LoVo (cell line): ENCODE results near the gene JPT2.

Source experiments
- DNase-seq: peaks from one replicate; pipeline ENCODE4 v3.0.0-alpha.2; 2016; ENCODE audit warnings: low spot score

The JPT2 gene

GRCh38 chr16:1677942-1678499 lies at the start of gene JPT2:
Gene JPT2, plus strand, starts transcription at chr16:1678279. Its CDS starts 34 bp downstream, at chr16:1678313.
- peak; percentile 97 for DNase-seq

GRCh38 chr16:1630450-1631213 lies 47.4 kb upstream of the JPT2 start:
- DNase-seq, result no peak

GRCh38 chr16:1631230-1631629 lies 46.8 kb upstream of the JPT2 start:
- DNase-seq, result no peak

DNA sequence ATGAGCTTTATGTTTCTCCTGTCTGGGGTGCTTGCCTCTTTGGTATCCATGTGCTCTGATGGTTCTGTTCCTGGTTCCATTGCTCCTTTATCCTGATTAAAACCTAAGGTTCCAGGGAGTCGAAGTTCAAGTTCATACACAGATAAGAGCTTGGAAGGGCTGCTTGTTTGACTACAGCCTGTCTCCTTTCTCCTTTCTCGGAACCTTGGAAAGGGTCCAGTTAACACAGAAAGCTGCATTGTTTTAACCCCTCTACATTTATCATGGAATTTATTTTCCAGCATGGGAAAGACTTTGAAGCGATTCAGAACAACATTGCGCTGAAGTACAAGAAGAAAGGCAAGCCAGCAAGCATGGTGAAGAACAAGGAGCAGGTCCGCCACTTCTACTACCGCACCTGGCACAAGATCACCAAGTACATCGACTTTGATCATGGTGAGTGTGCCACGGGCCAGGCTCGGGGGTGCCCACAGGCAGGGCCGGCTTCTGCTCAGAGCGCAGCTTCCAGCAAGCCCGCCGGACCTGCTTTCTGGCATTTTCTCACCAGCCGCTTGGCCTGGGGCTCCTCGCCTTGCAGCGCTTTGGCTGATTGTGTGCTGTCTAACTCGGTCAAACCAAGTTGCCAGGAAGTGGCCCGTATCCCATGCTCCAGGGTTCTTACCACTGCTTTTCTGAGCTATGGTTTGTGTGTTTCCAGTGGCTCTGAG lies 46.0 kb upstream of the JPT2 start:
- DNase-seq, result no peak

DNA sequence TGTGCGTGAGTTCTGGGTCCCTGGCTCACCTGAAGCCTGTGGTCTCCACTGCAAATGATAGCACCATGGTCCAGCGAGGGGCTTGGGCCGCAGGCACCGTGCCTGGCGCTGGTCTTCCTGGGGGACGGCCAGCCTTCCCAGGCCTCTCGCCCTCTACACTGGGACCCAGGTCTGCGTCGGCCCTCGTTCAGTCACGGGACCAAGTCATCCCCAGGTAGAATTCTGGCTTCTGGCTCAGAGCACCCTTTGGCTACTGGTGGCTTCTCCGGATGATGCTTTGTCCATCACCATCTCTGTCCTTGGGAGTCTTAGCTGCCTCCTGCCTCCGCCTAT lies 45.5 kb upstream of the JPT2 start:
- no peak for DNase-seq

DNA sequence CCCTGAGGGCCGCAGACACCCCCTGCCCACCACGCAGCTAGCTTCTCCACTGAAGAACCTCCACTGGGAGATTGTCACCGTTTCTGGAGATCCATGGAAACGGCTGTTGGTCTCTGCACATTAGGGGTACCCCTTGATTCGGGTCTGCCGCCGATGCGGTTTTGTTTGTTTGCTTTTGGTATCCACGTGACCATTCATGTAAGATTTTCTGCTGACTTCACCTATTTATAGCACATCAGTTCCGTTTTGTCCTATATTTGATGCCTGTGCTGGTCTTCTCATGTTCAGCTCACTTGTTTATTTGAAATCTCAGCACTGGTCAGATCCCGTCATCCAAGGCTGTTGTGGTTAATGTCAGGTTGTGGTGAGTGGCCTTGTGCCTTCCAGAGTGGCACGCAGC lies 44.8 kb upstream of the JPT2 start:
- DNase-seq, result no peak

DNA sequence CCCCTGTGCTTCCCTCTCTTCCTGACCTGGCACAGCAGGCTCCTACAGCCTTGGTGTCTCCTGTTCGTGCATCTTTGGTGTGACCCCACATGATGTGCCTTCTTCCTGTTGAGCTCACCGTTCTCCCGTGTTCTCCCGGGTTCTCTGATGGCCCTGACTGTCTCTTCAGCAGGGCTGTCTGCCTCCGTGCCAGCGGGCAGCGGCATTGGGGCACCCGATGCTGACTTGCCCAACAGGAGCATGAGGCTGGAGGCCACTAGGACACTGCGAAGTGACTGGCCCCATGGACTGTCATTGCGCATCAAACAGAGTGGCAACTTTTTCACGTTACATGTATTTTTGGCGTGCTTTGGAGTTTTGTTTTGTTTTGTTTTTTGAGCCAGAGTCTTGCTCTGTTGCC lies 43.5 kb upstream of the JPT2 start:
- no peak for DNase-seq

GRCh38 chr16:1635070-1635469 lies 43.0 kb upstream of the JPT2 start:
- DNase-seq, result no peak

DNA sequence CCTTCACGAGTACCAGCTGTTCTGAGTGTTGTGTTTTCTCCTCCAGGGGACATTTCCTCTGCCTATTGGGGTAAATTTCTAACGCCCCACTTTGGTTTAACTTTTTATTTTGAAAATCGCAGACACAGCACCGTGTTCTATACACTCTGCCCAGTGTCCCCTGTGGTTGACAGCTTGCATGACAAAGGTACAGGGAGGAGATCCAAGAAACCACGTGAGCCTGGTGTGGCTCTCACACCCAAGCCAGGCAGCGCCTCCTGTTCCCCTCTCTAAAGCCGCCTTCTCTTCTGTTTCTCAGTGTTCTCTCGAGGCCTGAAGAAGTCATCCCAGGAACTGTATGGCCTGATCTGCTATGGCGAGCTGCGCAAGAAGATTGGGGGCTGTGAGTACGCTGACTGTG lies 40.6 kb upstream of the JPT2 start:
- no peak for DNase-seq

- DNase-seq, result no peak
Measured at GRCh38 chr16:1638757-1639156, 39.3 kb upstream of the JPT2 start.

DNA sequence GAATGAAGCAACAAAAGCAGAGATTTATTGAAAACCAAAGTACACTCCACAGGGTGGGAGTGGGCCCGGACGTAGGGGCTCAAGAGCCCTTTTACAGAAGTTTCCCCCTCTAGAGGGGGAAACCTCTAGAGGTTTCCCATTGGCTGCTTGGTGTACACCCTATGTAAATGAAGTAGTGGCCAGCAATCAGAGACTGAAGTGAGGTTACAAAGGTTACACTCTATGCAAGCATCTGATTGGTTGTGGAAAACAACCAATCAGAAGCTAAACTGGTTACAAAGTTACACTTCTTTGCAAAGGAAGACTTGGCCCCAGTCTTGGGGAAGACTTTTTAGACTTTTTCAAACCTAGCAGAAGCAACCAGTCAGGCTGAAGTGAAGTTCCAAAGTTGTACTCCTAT lies 38.8 kb upstream of the JPT2 start:
- no peak for DNase-seq

DNA sequence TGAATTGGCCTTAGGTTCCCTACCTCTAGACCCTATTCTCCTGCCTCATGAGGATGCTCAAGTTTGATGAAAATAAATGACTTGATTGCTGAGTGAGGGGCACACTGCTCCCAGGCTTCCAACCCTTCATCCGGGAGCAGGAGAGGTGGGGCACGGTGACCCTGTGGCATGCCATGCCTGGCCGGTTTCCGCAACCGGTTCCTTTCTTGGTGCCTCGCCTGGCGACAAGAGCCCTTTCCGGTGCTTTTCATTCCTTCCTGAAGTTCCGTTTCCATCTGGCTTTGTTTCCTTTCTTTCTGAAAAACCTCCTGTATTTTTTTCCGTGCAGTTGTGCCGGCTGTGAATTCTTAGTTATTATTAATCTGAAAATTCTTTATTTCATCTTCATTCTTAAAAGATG lies 38.2 kb upstream of the JPT2 start:
- DNase-seq, result no peak

GRCh38 chr16:1640261-1640941 lies 37.7 kb upstream of the JPT2 start:
- no peak for DNase-seq

- no peak for DNase-seq
Measured at GRCh38 chr16:1641261-1641660, 36.8 kb upstream of the JPT2 start.

DNA sequence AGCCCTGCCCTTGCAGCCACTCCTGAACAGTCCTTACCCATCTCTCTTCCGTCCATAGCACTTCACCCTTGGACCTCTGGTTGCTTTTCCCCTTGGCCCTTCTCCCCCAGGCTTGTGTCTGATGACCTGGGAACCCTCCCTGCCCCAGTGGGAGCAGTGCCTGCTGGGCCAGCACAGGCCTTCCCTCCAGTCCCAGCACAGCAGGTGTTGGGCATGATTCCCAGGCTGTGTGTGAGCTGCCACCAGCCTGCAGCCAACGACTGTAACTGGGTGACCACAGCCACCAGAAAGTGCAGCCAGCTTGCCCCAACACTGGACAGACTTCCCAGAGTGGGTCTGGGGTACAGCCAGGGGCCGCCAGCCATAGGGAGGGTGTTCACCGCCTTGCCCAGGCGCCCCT lies 35.9 kb upstream of the JPT2 start:
- no peak for DNase-seq

GRCh38 chr16:1642753-1643152 lies 35.3 kb upstream of the JPT2 start:
- no peak for DNase-seq

DNA sequence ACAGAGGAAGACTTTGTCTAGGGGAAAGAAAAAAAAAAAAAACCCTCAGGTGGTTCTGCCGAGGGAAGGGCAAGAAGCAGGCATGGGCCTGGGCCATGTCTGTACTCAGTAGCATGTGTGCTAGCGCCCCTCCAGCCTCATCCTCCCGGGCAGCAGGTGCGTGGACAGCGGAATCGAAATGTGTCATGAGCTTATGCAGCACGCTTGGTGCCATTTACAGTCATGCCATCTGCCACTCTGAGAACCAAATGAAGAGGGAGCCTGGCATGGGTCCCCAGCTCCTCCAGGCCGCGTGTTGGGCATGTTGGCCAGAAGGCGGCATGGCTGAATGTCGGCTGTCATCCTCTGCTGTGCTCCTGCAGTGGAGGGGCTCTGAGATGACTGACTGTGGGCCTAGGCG lies 34.6 kb upstream of the JPT2 start:
- no peak for DNase-seq

- DNase-seq, result no peak
Measured at GRCh38 chr16:1645914-1646525, 32.1 kb upstream of the JPT2 start.

- no peak for DNase-seq
Measured at GRCh38 chr16:1647856-1648255, 30.2 kb upstream of the JPT2 start.

DNA sequence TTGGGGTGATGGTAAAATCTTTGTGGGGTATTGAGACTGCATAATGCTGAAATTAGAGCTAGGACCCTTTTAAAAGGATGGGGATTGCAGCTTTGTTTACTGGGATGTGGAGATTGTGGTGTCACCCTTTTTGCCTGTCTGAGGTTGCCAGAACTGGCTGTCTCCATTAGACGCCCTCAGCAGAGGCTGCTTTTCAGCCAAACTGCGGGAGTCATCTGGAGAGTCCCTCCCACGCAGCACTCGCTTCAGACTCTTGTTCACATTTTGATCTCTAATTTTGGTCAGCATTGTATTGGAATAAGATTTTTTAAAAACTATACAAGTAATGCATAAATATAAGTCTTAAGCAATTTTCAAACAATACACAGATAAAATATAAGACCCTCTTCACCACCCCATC lies 27.9 kb upstream of the JPT2 start:
- DNase-seq, result no peak

DNA sequence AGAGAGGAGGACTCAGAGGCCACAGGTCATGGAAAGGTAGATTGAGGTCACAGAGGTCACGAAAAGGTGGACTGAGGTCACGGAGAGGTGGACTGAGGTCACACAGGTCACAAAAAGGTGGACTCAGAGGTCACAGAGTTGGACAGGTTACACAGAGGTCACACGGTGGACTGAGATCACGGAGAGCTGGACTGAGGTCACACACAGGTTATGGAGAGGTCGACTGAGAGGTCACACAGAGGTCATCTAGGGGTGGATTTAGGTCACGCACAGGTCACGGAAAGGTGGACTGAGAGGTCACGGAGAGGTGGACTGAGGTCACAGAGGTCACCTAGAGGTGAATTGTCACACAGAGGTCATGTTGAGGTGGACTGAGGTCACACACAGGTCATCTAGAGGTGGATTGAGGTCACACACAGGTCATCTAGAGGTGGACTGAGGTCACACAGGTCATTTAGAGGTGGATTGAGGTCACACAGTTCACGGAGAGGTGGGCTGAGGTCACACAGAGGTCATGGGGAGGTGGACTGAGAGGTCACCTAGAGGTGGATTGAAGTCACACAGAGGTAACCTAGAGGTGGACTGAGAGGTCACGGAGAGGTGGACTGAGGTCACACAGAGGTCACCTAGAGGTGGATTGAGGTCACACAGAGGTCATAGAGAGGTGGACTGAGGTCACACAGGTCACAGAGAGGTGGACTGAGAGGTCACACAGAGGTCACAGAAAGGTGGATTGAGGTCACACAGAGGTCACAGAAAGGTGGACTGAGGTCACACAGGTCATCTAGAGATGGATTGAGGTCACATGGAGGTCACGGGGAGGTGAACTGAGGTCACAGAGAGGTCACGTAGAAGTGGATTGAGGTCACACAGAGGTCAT lies 26.7 kb upstream of the JPT2 start:
- no peak for DNase-seq

DNA sequence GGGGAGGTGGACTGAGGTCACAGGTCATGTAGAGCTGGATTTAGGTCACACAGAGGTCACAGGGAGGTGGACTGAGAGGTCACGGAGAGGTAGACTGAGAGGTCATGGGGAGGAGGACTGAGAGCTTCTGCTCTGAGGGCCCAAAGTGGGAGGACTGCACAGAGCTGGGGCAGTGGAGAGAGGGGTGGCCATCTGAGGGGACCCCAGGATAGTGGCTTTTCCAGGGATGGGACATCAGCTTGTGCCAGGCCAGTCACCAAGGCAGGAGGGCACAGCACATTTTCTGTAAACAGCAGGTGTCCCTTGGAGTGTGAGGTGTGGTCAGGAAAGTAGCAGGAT lies 26.1 kb upstream of the JPT2 start:
- no peak for DNase-seq
